Measurements from ENCODE around the gene ASRGL1.
"Not testable (repeated sequence)": the region's sequence is repeated elsewhere in the genome, so short reads cannot be mapped to it uniquely, and the experiment has no call there.

The ASRGL1 gene

GRCh38 chr11:62352355-62353336, 15.4 kb downstream of the ASRGL1 start:
- no peak for DNase-seq (ENCODE audit: low read depth, low spot score)

DNA sequence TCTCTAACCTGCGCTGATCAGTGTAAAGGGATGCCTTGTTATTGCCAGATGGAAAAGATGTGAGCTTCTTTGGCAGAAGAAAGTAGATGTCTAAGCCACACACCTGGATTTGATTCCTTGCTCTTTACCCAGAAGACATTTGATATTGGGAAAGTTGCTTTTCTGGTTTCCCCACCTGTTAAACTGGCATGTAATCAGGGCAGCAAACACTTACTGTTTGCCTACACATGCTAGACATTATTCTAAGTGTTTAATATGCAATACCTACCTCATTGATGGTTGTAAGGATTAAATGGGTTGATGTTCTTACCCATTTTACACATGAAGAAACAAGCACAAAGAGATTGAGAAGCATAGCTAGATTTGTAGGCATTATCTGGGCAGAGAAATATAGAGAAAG, 16.6 kb downstream of the ASRGL1 start:
- DNase-seq (ENCODE audit: low read depth, low spot score) = no peak

GRCh38 chr11:62358273-62358672, 21.0 kb downstream of the ASRGL1 start:
- no peak for DNase-seq (ENCODE audit: low read depth, low spot score)

DNA sequence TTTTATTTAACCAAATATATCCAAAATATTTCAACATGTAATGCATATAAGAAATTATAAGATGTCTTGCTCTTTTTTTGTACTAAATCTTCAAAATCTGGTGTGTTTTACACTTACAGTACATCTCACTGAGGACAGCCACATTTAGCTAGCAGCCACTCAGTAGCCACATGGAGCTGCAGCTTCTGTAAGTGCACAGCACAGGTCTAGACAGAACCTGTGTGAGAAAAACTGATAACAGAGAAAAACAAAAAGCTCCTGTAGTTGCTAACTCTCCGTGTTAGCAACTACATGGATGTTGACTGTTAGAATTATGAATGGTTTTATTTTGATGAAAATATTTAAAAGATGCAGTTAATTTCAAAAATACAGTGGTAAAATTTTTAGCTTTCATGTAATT, 22.2 kb downstream of the ASRGL1 start:
- DNase-seq (ENCODE audit: low read depth, low spot score) = no peak

DNA sequence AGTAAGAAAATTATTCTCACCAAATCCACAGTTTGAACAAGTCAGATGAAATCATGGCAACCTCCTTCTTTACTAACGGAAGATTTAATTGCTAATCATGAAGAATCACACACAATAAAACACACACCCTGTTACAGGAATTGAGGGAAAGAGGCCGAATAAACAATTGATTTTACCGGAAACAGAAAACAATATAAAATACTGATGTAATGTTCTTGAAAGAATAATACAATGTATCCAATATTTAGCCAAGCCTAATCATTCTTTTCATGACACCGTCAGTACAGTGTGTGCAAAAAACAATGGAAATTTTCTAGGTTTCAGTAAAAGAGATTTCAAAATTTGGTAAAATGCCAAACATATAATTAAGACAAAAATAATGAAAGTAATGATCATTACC, 23.4 kb downstream of the ASRGL1 start:
- DNase-seq (ENCODE audit: low read depth, low spot score) = no peak

DNA sequence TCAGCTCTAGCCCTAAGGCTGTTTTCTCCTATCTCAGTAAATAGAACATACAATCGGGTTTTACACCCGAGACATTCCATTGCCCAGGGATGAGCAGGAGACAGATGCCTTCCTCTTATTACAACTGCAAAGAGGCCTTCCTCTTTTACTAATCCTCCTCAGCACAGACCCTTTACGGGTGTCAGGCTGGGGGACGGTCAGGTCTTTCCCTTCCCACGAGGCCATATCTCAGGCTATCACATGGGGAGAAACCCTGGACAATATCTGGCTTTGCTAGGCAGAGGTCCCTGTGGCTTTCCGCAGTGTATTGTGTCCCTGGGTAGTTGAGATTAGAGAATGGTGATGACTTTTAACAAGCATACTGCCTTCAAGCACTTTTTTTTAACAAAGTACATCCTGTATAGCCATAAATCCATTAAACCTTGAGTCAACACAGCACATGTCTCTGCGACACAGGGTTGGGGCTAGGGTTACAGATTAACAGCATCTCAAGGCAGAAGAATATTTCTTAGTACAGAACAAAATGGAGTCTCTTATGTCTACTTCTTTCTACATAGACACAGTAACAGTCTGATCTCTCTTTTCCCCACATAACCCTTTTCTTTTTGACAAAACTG, 31.7 kb downstream of the ASRGL1 start:
- DNase-seq (ENCODE audit: low read depth, low spot score) = not testable (repeated sequence)

DNA sequence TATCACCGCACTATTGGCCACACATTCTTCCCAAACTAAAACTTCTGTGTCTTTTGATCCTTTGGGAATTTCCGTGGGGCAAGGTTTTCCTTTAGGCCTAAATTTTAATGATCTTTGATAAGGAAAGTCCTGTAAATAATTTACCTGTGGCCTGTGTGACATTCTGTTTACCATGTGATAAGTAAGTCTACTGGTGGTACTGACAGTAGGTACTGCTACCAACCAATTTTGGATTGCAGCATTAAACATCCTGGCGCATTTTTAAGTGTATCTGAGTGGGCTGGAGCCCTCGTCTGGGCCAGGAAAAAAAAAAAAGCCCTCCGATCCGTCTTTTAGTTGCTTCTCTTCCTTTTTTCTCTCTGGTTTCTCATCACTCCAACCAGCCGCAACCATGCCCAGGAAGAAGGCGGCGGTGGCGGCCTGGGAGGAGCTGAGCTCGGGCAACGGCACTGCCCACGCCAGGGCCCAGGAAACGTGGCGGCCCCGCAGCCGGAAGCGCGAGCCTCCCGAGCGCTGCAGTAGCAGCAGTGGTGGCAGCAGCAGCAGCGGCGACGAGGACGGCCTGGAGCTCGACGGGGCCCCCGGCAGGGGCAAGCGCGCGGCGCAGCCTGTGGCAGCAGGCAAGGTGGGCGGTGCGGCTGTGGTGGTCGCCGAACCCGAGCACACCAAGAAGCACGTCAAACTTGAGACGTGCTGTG, 33.6 kb downstream of the ASRGL1 start:
- no peak for DNase-seq (ENCODE audit: low read depth, low spot score)

DNA sequence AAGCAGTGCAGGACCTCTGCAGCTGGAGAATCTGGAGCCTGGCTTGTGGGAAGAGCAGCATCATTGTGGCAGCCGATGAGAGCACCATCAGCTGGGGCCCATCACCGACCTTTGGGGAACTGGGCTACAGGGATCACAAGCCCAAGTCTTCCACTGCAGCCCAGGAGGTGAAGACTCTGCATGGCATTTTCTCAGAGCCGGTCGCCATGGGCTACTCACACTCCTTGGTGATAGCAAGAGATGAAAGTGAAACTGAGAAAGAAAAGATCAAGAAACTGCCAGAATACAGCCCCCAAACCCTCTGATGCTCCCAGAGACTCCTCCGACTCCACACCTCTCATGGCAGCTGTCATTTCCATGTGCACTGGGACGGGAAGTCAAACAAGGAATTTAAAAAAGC, 35.6 kb downstream of the ASRGL1 start:
- DNase-seq (ENCODE audit: low read depth, low spot score) = no peak

DNA sequence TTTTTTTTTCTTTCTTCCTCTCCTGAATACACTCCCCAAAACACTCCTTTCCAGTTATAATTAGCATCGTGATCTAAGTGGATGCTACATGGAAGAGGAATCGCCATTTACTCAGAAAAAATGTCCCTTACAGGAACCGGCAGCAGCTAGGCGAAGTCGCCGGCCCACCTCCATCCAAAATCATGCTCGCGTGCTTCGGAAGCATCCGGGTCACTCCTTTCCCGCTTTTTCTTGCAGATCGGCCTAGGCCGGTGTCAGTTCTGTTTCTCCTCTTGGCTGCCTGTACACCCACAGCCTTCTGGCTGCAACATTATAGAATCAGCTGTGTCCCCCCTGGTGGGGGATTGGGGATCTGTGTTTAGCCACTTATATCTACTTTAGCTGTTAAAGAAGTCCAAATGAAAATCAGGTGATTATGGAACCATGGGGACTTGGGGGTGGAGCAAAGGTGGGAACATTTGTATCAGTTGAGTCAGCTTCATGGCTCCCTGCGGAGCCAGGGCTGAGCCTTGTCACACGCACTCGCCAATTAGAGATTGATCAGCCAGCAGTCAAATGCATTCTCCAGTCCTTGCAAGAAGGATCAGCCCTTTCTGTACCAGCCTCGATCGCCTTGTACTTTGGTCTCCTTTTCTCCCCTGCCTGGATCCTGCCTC, 36.3 kb downstream of the ASRGL1 start:
- no peak for DNase-seq (ENCODE audit: low read depth, low spot score)

GRCh38 chr11:62374801-62375200, 37.6 kb downstream of the ASRGL1 start:
- no peak for DNase-seq (ENCODE audit: low read depth, low spot score)

DNA sequence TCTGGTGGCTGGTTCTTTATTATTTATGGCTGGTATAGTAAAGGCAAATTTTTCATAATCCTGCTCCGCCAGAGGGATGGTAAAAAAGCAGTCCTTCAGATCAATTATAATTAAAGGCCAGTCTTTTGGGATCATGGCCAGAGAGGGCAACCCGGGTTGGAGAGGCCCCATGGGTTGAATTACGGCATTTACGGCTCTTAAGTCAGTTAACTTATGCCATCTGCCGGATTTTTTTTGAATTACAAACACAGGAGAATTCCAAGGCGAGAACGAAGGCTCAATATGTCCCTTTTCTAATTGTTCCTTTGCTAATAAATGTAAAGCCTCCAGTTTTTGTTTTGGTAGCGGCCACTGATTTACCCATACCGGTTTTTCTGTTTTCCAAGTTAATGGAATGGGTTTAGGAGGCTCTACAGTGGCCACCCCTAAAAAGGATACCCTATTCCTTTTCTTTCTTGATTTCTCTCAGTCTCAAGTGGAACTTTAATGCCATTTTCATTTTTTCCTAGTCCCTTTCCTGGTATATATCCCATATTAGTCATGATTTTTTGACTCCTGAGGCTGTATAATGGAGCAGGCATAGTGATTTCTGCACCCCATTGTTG, 41.3 kb downstream of the ASRGL1 start:
- DNase-seq (ENCODE audit: low read depth, low spot score) = not testable (repeated sequence)

- not testable (repeated sequence) for DNase-seq (ENCODE audit: low read depth, low spot score)
These were observed 42.3 kb downstream of the ASRGL1 start for GRCh38 chr11:62379586-62379985.

DNA sequence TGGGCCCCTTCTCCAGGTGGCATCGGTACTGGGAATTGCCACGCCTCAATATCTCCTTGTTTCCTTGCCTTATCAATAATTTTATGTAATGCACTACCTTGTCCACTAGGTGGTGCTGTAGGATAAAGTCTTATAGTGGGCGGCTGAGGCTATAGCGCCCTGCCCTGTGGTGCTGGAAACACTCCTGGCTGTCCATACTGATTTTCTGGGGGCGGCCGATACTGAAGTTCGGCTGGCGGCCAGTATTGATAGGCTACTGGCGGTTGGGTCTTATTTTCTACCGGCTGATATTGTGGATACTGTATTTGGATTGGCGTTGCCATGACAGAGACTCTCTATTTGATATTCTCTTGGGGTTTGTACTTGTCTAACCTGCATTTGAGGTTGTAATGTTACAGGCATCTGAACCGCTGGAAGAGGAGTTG, 43.6 kb downstream of the ASRGL1 start:
- DNase-seq (ENCODE audit: low read depth, low spot score) = not testable (repeated sequence)

DNA sequence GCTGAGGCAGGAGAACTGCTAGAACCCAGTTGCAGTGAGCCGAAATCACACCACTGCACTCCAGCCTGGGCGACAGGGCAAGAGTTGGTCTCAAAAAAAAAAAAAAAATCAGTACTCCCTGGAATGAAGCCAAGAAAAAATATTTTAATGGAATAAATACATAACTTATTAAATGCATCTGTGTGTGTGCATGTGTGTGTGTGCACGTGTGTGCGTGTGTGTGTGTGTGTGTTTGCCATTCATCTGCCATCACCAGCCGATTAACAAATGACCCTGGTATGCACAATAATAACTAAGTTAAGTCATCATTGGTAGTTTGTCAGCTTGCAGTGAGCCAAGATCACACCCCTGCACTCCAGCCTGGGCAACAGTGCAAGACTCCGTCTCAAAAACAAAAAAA, 46.6 kb downstream of the ASRGL1 start:
- DNase-seq (ENCODE audit: low read depth, low spot score) = no peak

DNA sequence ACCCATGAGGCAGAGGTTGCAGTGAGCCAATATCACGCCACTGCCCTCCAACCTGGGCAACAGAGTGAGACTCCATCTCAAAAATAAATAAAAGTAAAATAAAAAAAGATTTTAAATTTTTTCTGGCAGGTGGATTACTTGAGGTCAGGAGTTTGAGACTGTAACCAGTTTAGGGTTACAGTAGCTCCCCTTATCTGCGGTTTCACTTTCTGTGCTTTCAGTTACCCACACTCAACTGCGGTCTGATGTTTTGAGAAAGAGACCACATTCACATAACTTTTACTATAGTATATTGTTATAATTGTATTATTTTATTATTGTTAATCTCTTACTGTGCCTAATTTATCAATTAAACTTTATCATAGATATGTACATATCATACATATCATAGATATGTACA, 48.8 kb downstream of the ASRGL1 start:
- DNase-seq (ENCODE audit: low read depth, low spot score) = not testable (repeated sequence)

DNA sequence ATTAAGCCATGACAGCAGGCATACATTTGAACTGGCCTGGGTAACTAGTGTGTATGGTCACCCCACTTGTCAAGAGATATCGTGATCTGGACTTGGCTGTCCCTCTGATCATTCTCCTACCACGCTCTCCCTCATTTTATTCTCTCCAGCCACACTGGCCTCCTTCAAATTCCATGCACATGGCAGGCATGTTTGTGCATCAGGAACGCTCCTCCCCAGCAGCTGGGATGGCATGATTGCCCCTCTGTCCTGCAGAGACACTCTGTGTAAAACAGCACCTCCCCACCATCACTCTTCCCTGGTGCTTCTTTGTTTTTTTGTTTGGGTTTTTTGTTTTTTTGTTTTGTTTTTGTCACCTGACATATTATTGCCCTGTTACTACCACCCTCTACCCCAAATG, 50.1 kb downstream of the ASRGL1 start:
- no peak for DNase-seq (ENCODE audit: low read depth, low spot score)

- DNase-seq (ENCODE audit: low read depth, low spot score) = no peak
These were observed 51.8 kb downstream of the ASRGL1 start for GRCh38 chr11:62388999-62389398.

DNA sequence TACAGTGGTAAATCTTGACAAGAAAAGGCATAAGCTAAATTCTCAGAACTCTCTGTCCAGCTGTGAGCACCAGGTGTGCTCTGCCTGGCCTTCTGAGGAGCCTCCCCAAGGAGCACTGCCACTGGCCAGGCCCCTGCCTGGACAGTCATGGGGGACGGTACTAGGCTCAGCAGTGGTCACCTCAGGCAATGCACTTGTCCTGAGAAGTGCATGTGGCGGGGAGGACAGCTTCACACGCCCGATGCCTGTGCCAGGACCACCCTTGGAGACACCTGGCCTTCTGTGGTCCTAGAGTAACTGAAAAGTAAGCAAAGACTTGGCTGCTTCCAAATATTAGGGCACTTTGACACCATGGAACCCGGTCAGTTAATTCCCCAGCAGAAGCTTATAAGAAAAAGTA, 53.0 kb downstream of the ASRGL1 start:
- no peak for DNase-seq (ENCODE audit: low read depth, low spot score)

GRCh38 chr11:62390722-62391121, 53.5 kb downstream of the ASRGL1 start:
- no peak for DNase-seq (ENCODE audit: low read depth, low spot score)

- no peak for DNase-seq (ENCODE audit: low read depth, low spot score)
These were observed 54.6 kb downstream of the ASRGL1 start for GRCh38 chr11:62391642-62392425.

- DNase-seq (ENCODE audit: low read depth, low spot score) = no peak
These were observed 55.3 kb downstream of the ASRGL1 start for GRCh38 chr11:62392506-62392905.

All from activated naive CD8-positive, alpha-beta T cell treated with anti-CD3 and anti-CD28 coated beads, Interleukin-2, amount 50 U/mL, for 16 hours (primary cell).